Cardiac muscle cell (in vitro differentiated cells and primary cell): Measurements from ENCODE around the gene CSMD2. TPM values are rescaled to one million over a fixed set of nuclear protein-coding genes. Genes with fewer than 3 reads are reported as not detected.

ENCODE experiments used
- DNase-seq, 2 donors: peaks; one replicate each; pipeline versions ENCODE4 v3.0.0 to v3.0.0-alpha.2; 2010 to 2017; ENCODE audit warnings: low read depth in 1 of 2, low spot score in 1 of 2
- H3K27ac ChIP-seq: fragments of 200-600 bp; sonication (generic); 2 replicates; pipeline ENCODE4 v1.5.1; 2016
- H3K27me3 ChIP-seq: fragments of 200-600 bp; sonication (generic); 2 replicates; pipeline ENCODE4 v1.6.0; 2016; ENCODE audit warnings: control low read depth
- H3K36me3 ChIP-seq: fragments of 200-600 bp; sonication (generic); 2 replicates; pipeline ENCODE4 v1.5.1; 2016; ENCODE audit warnings: control low read depth
- H3K4me1 ChIP-seq: fragments of 200-600 bp; sonication (generic); 2 replicates; pipeline ENCODE4 v1.8.1; 2017; ENCODE audit warnings: low read depth, mild to moderate bottlenecking, mixed run types
- H3K4me3 ChIP-seq: fragments of 200-600 bp; sonication (generic); 2 replicates; pipeline ENCODE4 v1.5.1; 2016; ENCODE audit warnings: mild to moderate bottlenecking
- H3K9me3 ChIP-seq: fragments of 200-600 bp; sonication (generic); 2 replicates; pipeline ENCODE4 v1.5.1; 2017; ENCODE audit warnings: low read depth, mild to moderate bottlenecking, control low read depth
- CTCF ChIP-seq: IDR thresholded peaks from 2 replicates; pipeline ENCODE4 v1.5.1; 2012; ENCODE audit warnings: low read depth, mild to moderate bottlenecking, low read length
- polyA plus RNA-seq: library from polyadenylated mRNA; unstranded; fragments of >200 nt; fragmentation: Nextera tagmentation; extraction: Ambion mirVana; gene quantifications from 2 replicates; pipeline ENCODE4 v1.2.1, GENCODE V29; 2016
- total RNA-seq: library from RNA; depleted of rRNA; stranded (reverse); fragments of >200 nt; gene quantifications from 2 replicates; pipeline ENCODE4 v1.2.3, GENCODE V29; 2016

CSMD2 gene
- total and polyA plus RNA-seq, 2 experiments from 2014 or later, result 0.24 TPM; not detected in 1

DNA sequence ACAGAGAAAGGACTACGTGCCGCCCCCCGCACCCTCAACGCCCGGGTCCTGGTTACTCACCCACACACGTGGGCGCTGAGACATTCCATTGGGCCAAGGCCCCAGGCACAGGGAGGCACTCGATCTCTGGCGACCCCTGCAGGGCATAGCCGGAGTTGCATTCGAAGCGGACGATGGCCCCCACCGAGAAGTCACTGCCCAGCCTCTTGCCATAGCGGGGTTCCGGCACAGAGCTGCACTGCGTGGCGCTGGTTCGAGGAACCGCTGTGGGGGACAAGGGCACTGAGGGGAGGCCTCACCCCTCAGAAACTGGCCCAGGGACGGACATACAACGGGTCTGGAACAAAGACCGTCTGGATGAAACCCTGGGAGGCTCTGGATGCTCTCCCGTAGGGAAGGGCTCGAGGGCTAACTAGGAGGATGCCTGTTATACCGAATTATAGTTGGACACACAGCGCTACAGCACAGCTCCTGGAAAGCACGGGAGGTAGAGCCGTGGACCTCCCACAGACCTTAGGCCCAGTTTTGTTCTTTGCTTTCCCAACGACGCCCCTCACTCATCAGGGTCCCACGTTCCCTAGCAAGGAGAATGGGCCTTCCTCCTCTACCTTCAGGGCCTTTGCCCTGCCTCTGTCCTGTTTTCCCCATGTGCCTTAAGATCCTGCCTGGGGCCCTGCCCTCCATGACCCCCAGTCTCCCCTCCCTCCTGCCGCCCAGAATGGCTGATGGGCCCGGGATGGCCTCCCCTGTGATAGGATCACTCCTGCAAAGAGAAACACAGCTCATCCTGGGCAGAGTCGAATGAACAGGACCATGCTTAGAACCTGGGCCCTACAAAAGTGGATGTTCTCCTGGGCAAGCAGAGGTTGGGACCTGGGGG is 539.8 kb downstream of the CSMD2 start:
- Histone ChIP-seq H3K9me3 (no peaks in the 10 kb centered on the region), H3K27ac (no peak overlapping the region), H3K27me3 (no peaks in the 10 kb centered on the region), H3K4me3 (no peak overlapping the region), H3K36me3 (no peaks in the 10 kb centered on the region), H3K4me1 (no peaks in the 10 kb centered on the region)
- TF ChIP-seq CTCF, result peak; percentile 22
- no peak for DNase-seq

- no peaks in the 10 kb centered on the region for H3K4me1 ChIP-seq
- no peaks in the 10 kb centered on the region for H3K27me3 ChIP-seq
- H3K4me3 ChIP-seq, result no peak overlapping the region
- no peaks in the 10 kb centered on the region for H3K36me3 ChIP-seq
- no peak for DNase-seq
- H3K9me3 ChIP-seq, result no peaks in the 10 kb centered on the region
- TF ChIP-seq CTCF, result no peak
- H3K27ac ChIP-seq, result no peak overlapping the region
These were observed 540.6 kb downstream of the CSMD2 start for GRCh38 chr1:33624261-33624990.

GRCh38 chr1:33623811-33624210 is 541.2 kb downstream of the CSMD2 start:
- no peak overlapping the region for H3K4me3 ChIP-seq
- no peak for DNase-seq
- TF ChIP-seq CTCF, result no peak
- H3K36me3 ChIP-seq, result no peaks in the 10 kb centered on the region
- no peak overlapping the region for H3K27ac ChIP-seq
- H3K9me3 ChIP-seq, result no peaks in the 10 kb centered on the region
- no peaks in the 10 kb centered on the region for H3K27me3 ChIP-seq
- no peaks in the 10 kb centered on the region for H3K4me1 ChIP-seq

DNA sequence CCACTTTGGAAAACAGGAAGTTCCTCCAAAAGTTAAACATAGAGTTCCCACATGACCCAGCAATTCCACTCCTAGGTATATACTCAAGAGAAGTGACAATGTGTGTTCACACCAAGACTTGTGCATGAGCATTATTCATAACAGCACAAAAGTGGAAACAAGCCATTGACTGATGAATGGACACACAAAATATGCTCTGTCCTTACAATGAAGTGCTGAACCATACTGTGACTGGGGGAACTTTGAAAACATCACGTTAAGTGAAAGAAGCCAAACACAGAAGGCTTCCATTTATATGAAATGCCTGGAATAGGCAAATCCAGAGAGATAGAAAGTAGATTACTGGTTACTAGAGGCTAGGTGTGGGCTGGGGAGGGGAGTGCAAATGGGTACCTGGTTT is 542.3 kb downstream of the CSMD2 start:
- H3K36me3 ChIP-seq, result no peaks in the 10 kb centered on the region
- no peaks in the 10 kb centered on the region for H3K4me1 ChIP-seq
- no peak for DNase-seq
- H3K4me3 ChIP-seq, result no peak overlapping the region
- no peaks in the 10 kb centered on the region for H3K9me3 ChIP-seq
- no peak for TF ChIP-seq CTCF
- H3K27me3 ChIP-seq, result no peaks in the 10 kb centered on the region
- no peak overlapping the region for H3K27ac ChIP-seq

DNA sequence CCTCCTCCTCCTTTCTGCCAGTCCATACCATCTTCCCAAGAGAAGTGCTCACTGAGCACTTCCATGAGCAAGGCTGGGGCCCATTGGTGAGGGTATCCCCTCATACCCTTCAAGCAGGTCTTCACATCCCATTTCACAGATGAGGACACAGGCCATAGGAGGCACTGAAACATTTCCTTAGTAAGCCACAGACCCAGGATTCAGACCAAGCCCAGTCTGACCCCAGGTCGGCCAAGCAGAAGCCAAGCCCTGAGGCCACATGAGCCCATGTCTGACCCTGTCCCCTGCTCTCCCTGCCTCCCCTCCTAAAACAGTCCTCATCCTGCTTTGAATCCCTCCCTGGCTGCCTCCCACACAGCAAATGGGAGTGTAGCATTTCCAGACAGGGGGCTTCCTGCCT is 546.4 kb downstream of the CSMD2 start:
- H3K4me3 ChIP-seq, result no peak overlapping the region
- no peaks in the 10 kb centered on the region for H3K27me3 ChIP-seq
- H3K36me3 ChIP-seq, result no peaks in the 10 kb centered on the region
- H3K4me1 ChIP-seq, result no peaks in the 10 kb centered on the region
- no peak overlapping the region for H3K27ac ChIP-seq
- DNase-seq, result no peak
- no peaks in the 10 kb centered on the region for H3K9me3 ChIP-seq
- TF ChIP-seq CTCF, result no peak
